ENCODE data around the gene TP53RK.

Gene TP53RK

GRCh38 chr20:46673394-46674252, 15.6 kb downstream of the TP53RK start:
- Histone ChIP-seq H3K4me3 (ENCODE audit: insufficient read depth in 1 of 2, low read depth in 1 of 2, low read length in 2 of 2) (no peak overlapping the region), H2BK5ac (ENCODE audit: low read depth, low read length, poor library complexity, severe bottlenecking) (no peak overlapping the region), H2AK5ac (ENCODE audit: low read length, severe bottlenecking) (no peak overlapping the region), H3K4ac (ENCODE audit: low read depth in 1 of 2, low read length in 2 of 2) (no peak overlapping the region), H3K9ac (ENCODE audit: low read length) (no peak overlapping the region), H3K9me3 (ENCODE audit: control insufficient read depth, low read length) (peaks cover 34% of the 10 kb centered on the region), H3K14ac (ENCODE audit: low read length in 2 of 2) (no peak overlapping the region), H2BK15ac (ENCODE audit: low read depth, poor library complexity, severe bottlenecking) (no peak overlapping the region), H3K27ac (ENCODE audit: low read length, poor library complexity, severe bottlenecking) (no peak overlapping the region), H3K23ac (ENCODE audit: low read length in 2 of 2) (no peak overlapping the region), H4K8ac (ENCODE audit: low read length) (no peak overlapping the region), H3K27me3 (ENCODE audit: control insufficient read depth in 1 of 2, insufficient read depth in 1 of 2, low read length in 2 of 2) (no peaks in the 10 kb centered on the region), H3K18ac (ENCODE audit: low read depth in 1 of 2, low read length in 2 of 2) (no peak overlapping the region), H3K79me1 (replicated peaks; ENCODE audit: low read length, poor library complexity, severe bottlenecking) (peaks cover 6% of the 10 kb centered on the region), H4K91ac (ENCODE audit: low read length) (no peak overlapping the region), H3K4me1 (ENCODE audit: control insufficient read depth, insufficient read depth, low read depth, low read length) (peaks cover 4% of the 10 kb centered on the region), H2AFZ (ENCODE audit: low read depth, low read length) (no peak overlapping the region), H3K36me3 (ENCODE audit: control insufficient read depth in 1 of 2, insufficient read depth in 2 of 2, low read depth in 1 of 2, low read length in 2 of 2) (peaks cover 0 to 25% of the 10 kb centered on the region in 2 experiments), H3K4me2 (ENCODE audit: low read length, poor library complexity, severe bottlenecking) (no peak overlapping the region), H2BK120ac (ENCODE audit: low read depth, low read length) (no peak overlapping the region), H2BK12ac (ENCODE audit: low read length in 2 of 2) (no peak overlapping the region)
- DNase-seq, result no peak
- 90% methylated on average over 10 of the region's 11 CpGs for WGBS

DNA sequence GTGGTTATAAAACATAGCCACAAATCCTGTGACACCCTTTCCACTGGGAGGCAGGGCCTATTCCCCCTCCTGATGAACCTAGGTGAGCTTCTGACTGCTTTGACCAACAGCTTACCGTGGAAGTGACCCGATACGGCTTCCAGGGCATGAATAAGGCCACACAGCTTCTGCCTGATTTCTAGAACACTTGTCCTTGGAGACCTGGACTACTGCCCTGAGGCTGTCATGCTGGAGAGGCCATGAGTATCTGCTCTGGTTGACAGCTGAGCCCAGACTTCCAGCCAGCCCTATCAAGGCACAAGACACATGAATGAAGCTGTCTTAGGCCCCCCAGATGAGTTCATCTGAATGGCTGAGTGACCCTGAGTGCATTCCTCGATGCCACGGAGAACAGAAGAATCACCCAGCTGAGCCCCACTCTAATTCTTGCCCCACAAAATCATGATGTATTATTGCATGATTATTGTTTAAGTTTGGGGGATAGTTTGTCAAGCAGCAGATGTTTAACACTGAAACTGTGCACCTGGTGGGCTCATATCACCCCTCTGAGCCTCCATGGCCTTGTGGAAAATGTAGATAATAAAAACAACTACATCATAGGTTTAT, 16.6 kb downstream of the TP53RK start:
- Histone ChIP-seq H3K4me3 (ENCODE audit: insufficient read depth in 1 of 2, low read depth in 1 of 2, low read length in 2 of 2) (no peak overlapping the region), H2BK120ac (ENCODE audit: low read depth, low read length) (no peak overlapping the region), H2BK5ac (ENCODE audit: low read depth, low read length, poor library complexity, severe bottlenecking) (no peak overlapping the region), H3K27me3 (ENCODE audit: control insufficient read depth in 1 of 2, insufficient read depth in 1 of 2, low read length in 2 of 2) (no peaks in the 10 kb centered on the region), H4K8ac (ENCODE audit: low read length) (no peak overlapping the region), H3K23ac (ENCODE audit: low read length in 2 of 2) (no peak overlapping the region), H2AFZ (ENCODE audit: low read depth, low read length) (no peak overlapping the region), H3K18ac (ENCODE audit: low read depth in 1 of 2, low read length in 2 of 2) (no peak overlapping the region), H3K9ac (ENCODE audit: low read length) (no peak overlapping the region), H3K27ac (ENCODE audit: low read length, poor library complexity, severe bottlenecking) (no peak overlapping the region), H3K4me1 (ENCODE audit: control insufficient read depth, insufficient read depth, low read depth, low read length) (peaks cover 4% of the 10 kb centered on the region), H3K14ac (ENCODE audit: low read length in 2 of 2) (no peak overlapping the region), H2AK5ac (ENCODE audit: low read length, severe bottlenecking) (no peak overlapping the region), H3K9me3 (ENCODE audit: control insufficient read depth, low read length) (peaks cover 34% of the 10 kb centered on the region), H2BK15ac (ENCODE audit: low read depth, poor library complexity, severe bottlenecking) (no peak overlapping the region), H4K91ac (ENCODE audit: low read length) (no peak overlapping the region), H3K4me2 (ENCODE audit: low read length, poor library complexity, severe bottlenecking) (no peak overlapping the region), H3K4ac (ENCODE audit: low read depth in 1 of 2, low read length in 2 of 2) (no peak overlapping the region), H3K36me3 (ENCODE audit: control insufficient read depth in 1 of 2, insufficient read depth in 2 of 2, low read depth in 1 of 2, low read length in 2 of 2) (peaks cover 0 to 25% of the 10 kb centered on the region in 2 experiments), H2BK12ac (ENCODE audit: low read length in 2 of 2) (no peak overlapping the region), H3K79me1 (replicated peaks; ENCODE audit: low read length, poor library complexity, severe bottlenecking) (peaks cover 5% of the 10 kb centered on the region)
- over 99% methylated on average over 5 of the region's 5 CpGs for WGBS
- no peak for DNase-seq

- no peak overlapping the region for H3K23ac ChIP-seq (ENCODE audit: low read length in 2 of 2)
- no peak overlapping the region for H4K91ac ChIP-seq (ENCODE audit: low read length)
- no peak overlapping the region for H3K14ac ChIP-seq (ENCODE audit: low read length in 2 of 2)
- no peak overlapping the region for H2BK15ac ChIP-seq (ENCODE audit: low read depth, poor library complexity, severe bottlenecking)
- H2AK5ac ChIP-seq (ENCODE audit: low read length, severe bottlenecking), result no peak overlapping the region
- H3K36me3 ChIP-seq (ENCODE audit: control insufficient read depth in 1 of 2, insufficient read depth in 2 of 2, low read depth in 1 of 2, low read length in 2 of 2), result peaks cover 0 to 28% of the 10 kb centered on the region in 2 experiments
- H3K18ac ChIP-seq (ENCODE audit: low read depth in 1 of 2, low read length in 2 of 2), result no peak overlapping the region
- no peak overlapping the region for H4K8ac ChIP-seq (ENCODE audit: low read length)
- H3K4me3 ChIP-seq (ENCODE audit: insufficient read depth in 1 of 2, low read depth in 1 of 2, low read length in 2 of 2), result no peak overlapping the region
- no peak overlapping the region for H3K27ac ChIP-seq (ENCODE audit: low read length, poor library complexity, severe bottlenecking)
- no peak overlapping the region for H3K4me2 ChIP-seq (ENCODE audit: low read length, poor library complexity, severe bottlenecking)
- no peak overlapping the region for H2BK12ac ChIP-seq (ENCODE audit: low read length in 2 of 2)
- H3K9ac ChIP-seq (ENCODE audit: low read length), result no peak overlapping the region
- H2AFZ ChIP-seq (ENCODE audit: low read depth, low read length), result no peak overlapping the region
- WGBS, result 90% methylated on average over 3 of the region's 3 CpGs
- H3K9me3 ChIP-seq (ENCODE audit: control insufficient read depth, low read length), result peaks cover 34% of the 10 kb centered on the region
- no peak overlapping the region for H2BK120ac ChIP-seq (ENCODE audit: low read depth, low read length)
- H3K27me3 ChIP-seq (ENCODE audit: control insufficient read depth in 1 of 2, insufficient read depth in 1 of 2, low read length in 2 of 2), result no peaks in the 10 kb centered on the region
- no peak overlapping the region for H2BK5ac ChIP-seq (ENCODE audit: low read depth, low read length, poor library complexity, severe bottlenecking)
- no peak for DNase-seq
- H3K4me1 ChIP-seq (ENCODE audit: control insufficient read depth, insufficient read depth, low read depth, low read length), result peaks cover 4% of the 10 kb centered on the region
- H3K4ac ChIP-seq (ENCODE audit: low read depth in 1 of 2, low read length in 2 of 2), result no peak overlapping the region
- peaks cover 5% of the 10 kb centered on the region for H3K79me1 ChIP-seq (replicated peaks; ENCODE audit: low read length, poor library complexity, severe bottlenecking)
These were observed 17.2 kb downstream of the TP53RK start for GRCh38 chr20:46671866-46672542.
